ENCODE results near the gene DEPDC5. TPM values are rescaled to one million over a fixed set of nuclear protein-coding genes. Genes with fewer than 3 reads are reported as not detected.
"Not testable (repeated sequence)": the region's sequence is repeated elsewhere in the genome, so short reads cannot be mapped to it uniquely, and the experiment has no call there.

DEPDC5 gene
- total RNA-seq, 1 donor from 2014 or later = 14.8 TPM

- peaks cover 16% of the 10 kb centered on the region for H3K36me3 Mint-ChIP-seq (ENCODE audit: low read depth)
- H3K27me3 Mint-ChIP-seq (ENCODE audit: low read depth) = no peaks in the 10 kb centered on the region
- no peak for TF ChIP-seq CTCF (IDR thresholded peaks at IDR 0.05)
- no peak overlapping the region for H3K4me3 Mint-ChIP-seq (ENCODE audit: unreplicated experiment)
- H3K4me1 Mint-ChIP-seq (ENCODE audit: low read depth) = no peaks in the 10 kb centered on the region
- no peak overlapping the region for H3K27ac Mint-ChIP-seq (ENCODE audit: unreplicated experiment)
- DNase-seq (ENCODE audit: low spot score) = no peak
- no peaks in the 10 kb centered on the region for H3K9me3 Mint-ChIP-seq (ENCODE audit: low read depth)
Observed at GRCh38 chr22:31773416-31773815, 19.6 kb downstream of the DEPDC5 start.

- H3K27me3 Mint-ChIP-seq (ENCODE audit: low read depth) = no peaks in the 10 kb centered on the region
- H3K9me3 Mint-ChIP-seq (ENCODE audit: low read depth) = no peaks in the 10 kb centered on the region
- H3K36me3 Mint-ChIP-seq (ENCODE audit: low read depth) = peaks cover 24% of the 10 kb centered on the region
- no peak for DNase-seq (ENCODE audit: low spot score)
- no peak for TF ChIP-seq CTCF (IDR thresholded peaks at IDR 0.05)
- H3K27ac Mint-ChIP-seq (ENCODE audit: unreplicated experiment) = no peak overlapping the region
- H3K4me3 Mint-ChIP-seq (ENCODE audit: unreplicated experiment) = no peak overlapping the region
- no peaks in the 10 kb centered on the region for H3K4me1 Mint-ChIP-seq (ENCODE audit: low read depth)
Observed at GRCh38 chr22:31776231-31776630, 22.4 kb downstream of the DEPDC5 start.

GRCh38 chr22:31789803-31790202, 36.0 kb downstream of the DEPDC5 start:
- Mint-ChIP-seq H3K4me1 (ENCODE audit: low read depth) (no peaks in the 10 kb centered on the region), H3K9me3 (ENCODE audit: low read depth) (no peaks in the 10 kb centered on the region), H3K4me3 (ENCODE audit: unreplicated experiment) (no peak overlapping the region), H3K27ac (ENCODE audit: unreplicated experiment) (no peak overlapping the region), H3K36me3 (ENCODE audit: low read depth) (peaks cover 11% of the 10 kb centered on the region), H3K27me3 (ENCODE audit: low read depth) (no peaks in the 10 kb centered on the region)
- no peak for TF ChIP-seq CTCF (IDR thresholded peaks at IDR 0.05)
- DNase-seq (ENCODE audit: low spot score) = no peak

GRCh38 chr22:31790240-31790639, 36.4 kb downstream of the DEPDC5 start:
- Mint-ChIP-seq H3K36me3 (ENCODE audit: low read depth) (peaks cover 8% of the 10 kb centered on the region), H3K27ac (ENCODE audit: unreplicated experiment) (no peak overlapping the region), H3K9me3 (ENCODE audit: low read depth) (no peaks in the 10 kb centered on the region), H3K4me3 (ENCODE audit: unreplicated experiment) (no peak overlapping the region), H3K4me1 (ENCODE audit: low read depth) (no peaks in the 10 kb centered on the region), H3K27me3 (ENCODE audit: low read depth) (no peaks in the 10 kb centered on the region)
- no peak for TF ChIP-seq CTCF (IDR thresholded peaks at IDR 0.05)
- DNase-seq (ENCODE audit: low spot score) = no peak

GRCh38 chr22:31799358-31799757, 45.5 kb downstream of the DEPDC5 start:
- H3K36me3 Mint-ChIP-seq (ENCODE audit: low read depth) = peaks cover 37% of the 10 kb centered on the region

GRCh38 chr22:31800065-31800464, 46.2 kb downstream of the DEPDC5 start:
- Mint-ChIP-seq H3K27ac (ENCODE audit: unreplicated experiment) (no peak overlapping the region), H3K36me3 (ENCODE audit: low read depth) (peaks cover 40% of the 10 kb centered on the region), H3K27me3 (ENCODE audit: low read depth) (no peaks in the 10 kb centered on the region), H3K9me3 (ENCODE audit: low read depth) (no peaks in the 10 kb centered on the region), H3K4me1 (ENCODE audit: low read depth) (no peaks in the 10 kb centered on the region), H3K4me3 (ENCODE audit: unreplicated experiment) (no peak overlapping the region)
- TF ChIP-seq CTCF (IDR thresholded peaks at IDR 0.05) = no peak
- no peak for DNase-seq (ENCODE audit: low spot score)

More at GRCh38 chr22:31799358-31799757, 45.5 kb downstream of the DEPDC5 start:
- H3K9me3 Mint-ChIP-seq (ENCODE audit: low read depth); H3K4me3 Mint-ChIP-seq (ENCODE audit: unreplicated experiment); DNase-seq (ENCODE audit: low spot score); H3K27ac Mint-ChIP-seq (ENCODE audit: unreplicated experiment); H3K27me3 Mint-ChIP-seq (ENCODE audit: low read depth); H3K4me1 Mint-ChIP-seq (ENCODE audit: low read depth): not testable (repeated sequence)

- not testable (repeated sequence) for H3K27ac Mint-ChIP-seq (ENCODE audit: unreplicated experiment); DNase-seq (ENCODE audit: low spot score); H3K4me3 Mint-ChIP-seq (ENCODE audit: unreplicated experiment); H3K9me3 Mint-ChIP-seq (ENCODE audit: low read depth); H3K27me3 Mint-ChIP-seq (ENCODE audit: low read depth); H3K4me1 Mint-ChIP-seq (ENCODE audit: low read depth)
- peaks cover 45% of the 10 kb centered on the region for H3K36me3 Mint-ChIP-seq (ENCODE audit: low read depth)
Observed at GRCh38 chr22:31800861-31801260, 47.0 kb downstream of the DEPDC5 start.

All from chondrocyte (in vitro differentiated cells).